K562 (cell line): ENCODE data around the gene TEP1. TPM values are rescaled to one million over a fixed set of nuclear protein-coding genes. Genes with fewer than 3 reads are reported as not detected.

Experiments
- ATF4 ChIP-seq: fragments of 450-650 bp; formaldehyde crosslinking; IDR thresholded peaks from 2 replicates; pipeline ENCODE4 v1.4.0; 2022; ENCODE audit warnings: mild to moderate bottlenecking, moderate library complexity
- BCOR ChIP-seq: fragments of 450-650 bp; IDR thresholded peaks from 2 replicates; pipeline ENCODE4 v1.6.1; 2016
- CCNT2 ChIP-seq: IDR thresholded peaks from 2 replicates; pipeline ENCODE4 v1.6.1; 2011; ENCODE audit warnings: borderline replicate concordance, low read depth, mild to moderate bottlenecking, moderate library complexity, mixed read lengths, low read length; ENCODE audit not compliant: insufficient read length; ENCODE audit errors: extremely low read depth
- ETV1 ChIP-seq: fragments of 450-650 bp; conservative IDR thresholded peaks from 2 replicates; pipeline ENCODE4 v1.6.1; 2016; ENCODE audit warnings: missing genetic modification characterization, control low read depth, low read depth, missing compliant biosample characterization
- FOXK2 ChIP-seq, 2 experiments: fragments of 450-650 bp; IDR thresholded peaks in 1 of 2; conservative IDR thresholded peaks in 1 of 2; 2 replicates each; pipeline ENCODE4 v1.6.1; 2016; ENCODE audit warnings: low read depth in 2 of 2, mild to moderate bottlenecking in 1 of 2
- GATAD2B ChIP-seq: fragments of 450-650 bp; IDR thresholded peaks from 2 replicates; pipeline ENCODE4 v1.6.1; 2017; ENCODE audit warnings: mild to moderate bottlenecking, borderline replicate concordance
- KDM5B ChIP-seq: fragments of 200-600 bp; sonication (generic); IDR thresholded peaks from 2 replicates; pipeline ENCODE4 v1.6.1; 2012; ENCODE audit warnings: low read depth, mild to moderate bottlenecking, moderate library complexity, low read length, control low read depth, inconsistent platforms; ENCODE audit not compliant: insufficient replicate concordance
- KHSRP ChIP-seq: fragments of 450-650 bp; IDR thresholded peaks from 2 replicates; pipeline ENCODE4 v1.6.1; 2017
- KLF10 ChIP-seq: fragments of 250-450 bp; sonication (Bioruptor Pico); IDR thresholded peaks from 2 replicates; pipeline ENCODE4 v1.6.1; 2021; ENCODE audit warnings: matching md5 sums
- NFIC ChIP-seq: fragments of 450-650 bp; IDR thresholded peaks from 2 replicates; pipeline ENCODE4 v1.6.1; 2017; ENCODE audit warnings: mild to moderate bottlenecking, inconsistent platforms
- PML ChIP-seq: IDR thresholded peaks from 2 replicates; pipeline ENCODE4 v1.6.1; 2012; ENCODE audit warnings: low read length, inconsistent platforms
- RHOXF2B ChIP-seq: fragments of 250-450 bp; sonication (Bioruptor Pico); conservative IDR thresholded peaks from 2 replicates; pipeline ENCODE4 v1.5.1; 2021
- SIRT6 ChIP-seq: IDR thresholded peaks from one replicate; pipeline ENCODE4 v1.6.1; 2012; ENCODE audit warnings: low read depth, mild to moderate bottlenecking, control low read depth, inconsistent platforms, low read length, moderate library complexity
- SOX6 ChIP-seq: fragments of 450-650 bp; IDR thresholded peaks from 2 replicates; pipeline ENCODE4 v1.6.1; 2014; ENCODE audit warnings: mild to moderate bottlenecking
- TAF15 ChIP-seq: fragments of 200-400 bp; formaldehyde crosslinking; IDR thresholded peaks from 2 replicates; pipeline ENCODE4 v1.6.1; 2017; ENCODE audit warnings: mild to moderate bottlenecking, low read depth, low read length, moderate library complexity
- THRAP3 ChIP-seq: fragments of 450-650 bp; IDR thresholded peaks from 2 replicates; pipeline ENCODE4 v1.6.1; 2016; ENCODE audit warnings: mild to moderate bottlenecking, inconsistent platforms, borderline replicate concordance
- ZNF23 ChIP-seq: fragments of 250-450 bp; sonication (Bioruptor Pico); IDR thresholded peaks from 2 replicates; pipeline ENCODE4 v1.4.0; 2020; ENCODE audit warnings: mild to moderate bottlenecking
- ZNF584 ChIP-seq: fragments of 200-800 bp; sonication (Bioruptor generic); IDR thresholded peaks from 2 replicates; pipeline ENCODE4 v1.6.1; 2016; ENCODE audit warnings: low read depth, mild to moderate bottlenecking, missing genetic modification characterization, missing compliant biosample characterization
- polyA plus RNA-seq, 8 experiments: library from polyadenylated mRNA; depleted of rRNA in 4 of 8; stranded (reverse) in 5 of 8; unstranded in 3 of 8; fragments of >200 nt; fragmentation: Nextera tagmentation in 2 of 8; fragmentation: Illumina TruSeq in 1 of 8; extraction: Ambion mirVana in 2 of 8; extraction: Trizol in 1 of 8; gene quantifications; 2 replicates each; pipeline versions ENCODE4 v1.2.1 to v1.2.3, GENCODE V29; 2011 to 2014; ENCODE audit warnings: inconsistent platforms in 1 of 8, missing spikeins in 1 of 8
- total RNA-seq, 7 experiments: library from RNA; depleted of rRNA in 6 of 7; stranded (reverse); fragments of >200 nt in 6 of 7; fragmentation: Illumina TruSeq in 2 of 7; extraction: Trizol in 2 of 7; gene quantifications; 2 replicates each; pipeline versions ENCODE4 v1.2.1 to v1.2.3, GENCODE V29; 2011 to 2021; ENCODE audit warnings: low replicate concordance in 1 of 7
- TF ChIP-seq, protein P1 (sequence below): fragments of 250-450 bp; sonication (Bioruptor Pico); IDR thresholded peaks from 2 replicates; pipeline ENCODE4 v1.8.0; 2021; ENCODE audit warnings: moderate library complexity, mild to moderate bottlenecking, inconsistent platforms

TEP1 gene
- total and polyA plus RNA-seq, 9 of the 15 experiments (the other 6 are each of a cell fraction or from before 2014, with no cell fraction given) = 1.0 to 12.2 (median 7.1) TPM

- no peak for TF ChIP-seq ATF4 (CRISPR knock-in tag)
- TF ChIP-seq KHSRP = peak; percentile 44; the same call in 1 of the 2 replicates
- TF ChIP-seq NFIC = peak; percentile 34; the same call in 1 of the 2 replicates
- TF ChIP-seq BCOR = no peak
- no peak for TF ChIP-seq KLF10 (CRISPR knock-in tag)
- TF ChIP-seq PML = peak; percentile 87
- no peak for TF ChIP-seq RHOXF2B (CRISPR knock-in tag)
- TF ChIP-seq ZNF584 (CRISPR knock-in tag) = no peak
- TF ChIP-seq ETV1 (tag) = 0 out of 2 replicates have a peak, but pooled peaks have one; percentile 5
- no peak for TF ChIP-seq GATAD2B
- no peak for TF ChIP-seq ZNF23 (CRISPR knock-in tag)
- TF ChIP-seq KDM5B = peak; percentile 58
- no peak for TF ChIP-seq THRAP3
- TF ChIP-seq TAF15 = no peak
- TF ChIP-seq SIRT6 = no peak
- peak; percentile 50; the same call in 1 of the 2 replicates for TF ChIP-seq SOX6
- peak; percentile 41 for TF ChIP-seq CCNT2
- peak; percentile 13 to 52; a peak in 2 of 4 replicates for TF ChIP-seq FOXK2 (conservative IDR thresholded peaks at IDR 0.05 in 1 of 2, IDR thresholded peaks at IDR 0.05 in 1 of 2; ENCODE audit: low read depth in 2 of 2)
- TF ChIP-seq, protein P1, sequence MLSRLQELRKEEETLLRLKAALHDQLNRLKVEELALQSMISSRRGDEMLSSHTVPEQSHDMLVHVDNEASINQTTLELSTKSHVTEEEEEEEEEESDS (CRISPR knock-in tag) = peak; percentile 93
These were observed 70.0 kb downstream of the TEP1 start, which contains the start of gene PARP2 (continued) for GRCh38 chr14:20343092-20343861.
